SK-N-SH treated with all-trans-retinoic acid at 6 μM for 48 hours (cell line): ENCODE measurements around the gene LOXL3.

Source experiments
- ATAC-seq: fragments of 200-7000 bp; cut with Tn5 transposase; 3 replicates; pipeline ENCODE4 v1.9.1; 2020; ENCODE audit warnings: mild to moderate bottlenecking, moderate library complexity
- ARNTL ChIP-seq: fragments of 450-650 bp; formaldehyde crosslinking; IDR thresholded peaks from 2 replicates; pipeline ENCODE4 v1.5.0; 2020; ENCODE audit warnings: low read depth, mild to moderate bottlenecking, moderate library complexity, borderline replicate concordance
- BACH2 ChIP-seq: fragments of 250-450 bp; sonication (Bioruptor Pico); IDR thresholded peaks from 2 replicates; pipeline ENCODE4 v1.9.0; 2021; ENCODE audit warnings: mild to moderate bottlenecking, borderline replicate concordance
- ESRRG ChIP-seq: fragments of 250-450 bp; sonication (Bioruptor Pico); IDR thresholded peaks from 2 replicates; pipeline ENCODE4 v1.6.1; 2021; ENCODE audit warnings: mild to moderate bottlenecking
- GLIS3 ChIP-seq: fragments of 250-450 bp; sonication (Bioruptor Pico); IDR thresholded peaks from 2 replicates; pipeline ENCODE4 v1.5.0; 2020; ENCODE audit warnings: mild to moderate bottlenecking, moderate library complexity
- OSR1 ChIP-seq: fragments of 250-450 bp; sonication (Bioruptor Pico); IDR thresholded peaks from 2 replicates; pipeline ENCODE4 v1.8.0; 2022; ENCODE audit warnings: moderate library complexity, mild to moderate bottlenecking, inconsistent platforms
- POU6F1 ChIP-seq: fragments of 250-450 bp; sonication (Bioruptor Pico); IDR thresholded peaks from 2 replicates; pipeline ENCODE4 v1.8.0; 2021; ENCODE audit warnings: low read depth, mild to moderate bottlenecking, moderate library complexity, borderline replicate concordance
- PPARA ChIP-seq: fragments of 250-450 bp; sonication (Bioruptor Pico); IDR thresholded peaks from 2 replicates; pipeline ENCODE4 v1.5.0; 2020; ENCODE audit warnings: mild to moderate bottlenecking, borderline replicate concordance
- RARB ChIP-seq: fragments of 250-450 bp; sonication (Bioruptor Pico); IDR thresholded peaks from 2 replicates; pipeline ENCODE4 v1.8.0; 2021; ENCODE audit warnings: mild to moderate bottlenecking, moderate library complexity
- TCF4 ChIP-seq: fragments of 250-450 bp; sonication (Bioruptor Pico); IDR thresholded peaks from 2 replicates; pipeline ENCODE4 v1.8.0; 2021; ENCODE audit warnings: mild to moderate bottlenecking, moderate library complexity, borderline replicate concordance
- TOX ChIP-seq: fragments of 250-450 bp; sonication (Bioruptor Pico); IDR thresholded peaks from 2 replicates; pipeline ENCODE4 v1.8.0; 2021; ENCODE audit warnings: mild to moderate bottlenecking, moderate library complexity, borderline replicate concordance
- ZC3H10 ChIP-seq: fragments of 250-450 bp; sonication (Bioruptor Pico); IDR thresholded peaks from 2 replicates; pipeline ENCODE4 v1.5.1; 2021; ENCODE audit warnings: mild to moderate bottlenecking, moderate library complexity
- ZFP30 ChIP-seq: fragments of 450-650 bp; formaldehyde crosslinking; IDR thresholded peaks from 2 replicates; pipeline ENCODE4 v1.5.0; 2022; ENCODE audit warnings: mild to moderate bottlenecking, moderate library complexity
- ZNF565 ChIP-seq: fragments of 450-650 bp; formaldehyde crosslinking; conservative IDR thresholded peaks from 2 replicates; pipeline ENCODE4 v1.5.0; 2020; ENCODE audit warnings: low read depth, mild to moderate bottlenecking, moderate library complexity
- ZNF70 ChIP-seq: fragments of 450-650 bp; formaldehyde crosslinking; IDR thresholded peaks from 2 replicates; pipeline ENCODE4 v1.5.0; 2020; ENCODE audit warnings: mild to moderate bottlenecking, moderate library complexity
- ZNF8 ChIP-seq: fragments of 450-650 bp; formaldehyde crosslinking; IDR thresholded peaks from 2 replicates; pipeline ENCODE4 v1.5.0; 2020; ENCODE audit warnings: mild to moderate bottlenecking, moderate library complexity
- TF ChIP-seq, protein P1 (sequence below): fragments of 250-450 bp; sonication (Bioruptor Pico); IDR thresholded peaks from 2 replicates; pipeline ENCODE4 v1.5.1; 2020; ENCODE audit warnings: low read depth, mild to moderate bottlenecking, moderate library complexity
- TF ChIP-seq, protein P2 (sequence below): fragments of 250-450 bp; sonication (Bioruptor Pico); IDR thresholded peaks from 2 replicates; pipeline ENCODE4 v1.8.0; 2020; ENCODE audit warnings: mild to moderate bottlenecking, moderate library complexity, borderline replicate concordance
- TF ChIP-seq, protein P3 (sequence below): fragments of 250-450 bp; sonication (Bioruptor Pico); IDR thresholded peaks from 2 replicates; pipeline ENCODE4 v1.5.0; 2020; ENCODE audit warnings: mild to moderate bottlenecking, moderate library complexity
- TF ChIP-seq, protein P4 (sequence below): fragments of 250-450 bp; sonication (Bioruptor Pico); IDR thresholded peaks from 2 replicates; pipeline ENCODE4 v1.5.1; 2021; ENCODE audit warnings: mild to moderate bottlenecking, moderate library complexity

LOXL3 gene

GRCh38 chr2:74491648-74492544 lies 61.8 kb downstream of the LOXL3 start:
- no peak for ATAC-seq

DNA sequence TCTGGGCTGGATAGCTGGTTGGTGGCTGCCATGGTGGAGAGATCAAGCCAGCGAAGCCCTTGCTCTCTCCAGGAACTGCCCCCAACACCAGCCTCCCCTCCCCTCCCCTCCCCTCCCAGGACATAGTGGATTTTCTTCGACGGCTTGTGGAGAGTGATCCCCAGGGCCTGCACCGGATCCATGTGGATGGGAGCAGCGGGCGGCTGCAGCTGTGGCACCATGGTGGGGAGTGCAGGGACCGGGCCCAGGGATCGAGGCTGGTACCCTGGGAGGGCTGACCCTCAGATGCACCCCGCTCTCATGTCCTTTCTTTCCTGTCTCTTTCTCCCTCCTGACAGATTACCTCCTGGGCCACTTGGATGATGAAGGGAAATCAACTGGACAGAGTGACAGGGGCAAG lies 63.8 kb downstream of the LOXL3 start:
- no peak for ATAC-seq
- TF ChIP-seq ZC3H10 (CRISPR knock-in tag) = no peak
- TF ChIP-seq RARB (CRISPR knock-in tag) = no peak
- no peak for TF ChIP-seq POU6F1
- no peak for TF ChIP-seq ZNF70 (CRISPR knock-in tag)
- TF ChIP-seq ZFP30 (CRISPR knock-in tag) = no peak
- TF ChIP-seq ZNF8 (CRISPR knock-in tag) = no peak
- TF ChIP-seq, protein P1, sequence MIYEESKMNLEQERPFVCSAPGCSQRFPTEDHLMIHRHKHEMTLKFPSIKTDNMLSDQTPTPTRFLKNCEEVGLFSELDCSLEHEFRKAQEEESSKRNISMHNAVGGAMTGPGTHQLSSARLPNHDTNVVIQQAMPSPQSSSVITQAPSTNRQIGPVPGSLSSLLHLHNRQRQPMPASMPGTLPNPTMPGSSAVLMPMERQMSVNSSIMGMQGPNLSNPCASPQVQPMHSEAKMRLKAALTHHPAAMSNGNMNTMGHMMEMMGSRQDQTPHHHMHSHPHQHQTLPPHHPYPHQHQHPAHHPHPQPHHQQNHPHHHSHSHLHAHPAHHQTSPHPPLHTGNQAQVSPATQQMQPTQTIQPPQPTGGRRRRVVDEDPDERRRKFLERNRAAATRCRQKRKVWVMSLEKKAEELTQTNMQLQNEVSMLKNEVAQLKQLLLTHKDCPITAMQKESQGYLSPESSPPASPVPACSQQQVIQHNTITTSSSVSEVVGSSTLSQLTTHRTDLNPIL = no peak
- TF ChIP-seq, protein P2, sequence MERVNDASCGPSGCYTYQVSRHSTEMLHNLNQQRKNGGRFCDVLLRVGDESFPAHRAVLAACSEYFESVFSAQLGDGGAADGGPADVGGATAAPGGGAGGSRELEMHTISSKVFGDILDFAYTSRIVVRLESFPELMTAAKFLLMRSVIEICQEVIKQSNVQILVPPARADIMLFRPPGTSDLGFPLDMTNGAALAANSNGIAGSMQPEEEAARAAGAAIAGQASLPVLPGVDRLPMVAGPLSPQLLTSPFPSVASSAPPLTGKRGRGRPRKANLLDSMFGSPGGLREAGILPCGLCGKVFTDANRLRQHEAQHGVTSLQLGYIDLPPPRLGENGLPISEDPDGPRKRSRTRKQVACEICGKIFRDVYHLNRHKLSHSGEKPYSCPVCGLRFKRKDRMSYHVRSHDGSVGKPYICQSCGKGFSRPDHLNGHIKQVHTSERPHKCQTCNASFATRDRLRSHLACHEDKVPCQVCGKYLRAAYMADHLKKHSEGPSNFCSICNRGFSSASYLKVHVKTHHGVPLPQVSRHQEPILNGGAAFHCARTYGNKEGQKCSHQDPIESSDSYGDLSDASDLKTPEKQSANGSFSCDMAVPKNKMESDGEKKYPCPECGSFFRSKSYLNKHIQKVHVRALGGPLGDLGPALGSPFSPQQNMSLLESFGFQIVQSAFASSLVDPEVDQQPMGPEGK (CRISPR knock-in tag) = no peak
- TF ChIP-seq, all 23 proteins: peak for 0

More at GRCh38 chr2:74491648-74492544, 61.8 kb downstream of the LOXL3 start:
- TF ChIP-seq ESRRG (CRISPR knock-in tag) (no peak), GLIS3 (no peak), ZNF8 (CRISPR knock-in tag) (no peak), ZFP30 (CRISPR knock-in tag) (no peak)
- TF ChIP-seq, protein P3, sequence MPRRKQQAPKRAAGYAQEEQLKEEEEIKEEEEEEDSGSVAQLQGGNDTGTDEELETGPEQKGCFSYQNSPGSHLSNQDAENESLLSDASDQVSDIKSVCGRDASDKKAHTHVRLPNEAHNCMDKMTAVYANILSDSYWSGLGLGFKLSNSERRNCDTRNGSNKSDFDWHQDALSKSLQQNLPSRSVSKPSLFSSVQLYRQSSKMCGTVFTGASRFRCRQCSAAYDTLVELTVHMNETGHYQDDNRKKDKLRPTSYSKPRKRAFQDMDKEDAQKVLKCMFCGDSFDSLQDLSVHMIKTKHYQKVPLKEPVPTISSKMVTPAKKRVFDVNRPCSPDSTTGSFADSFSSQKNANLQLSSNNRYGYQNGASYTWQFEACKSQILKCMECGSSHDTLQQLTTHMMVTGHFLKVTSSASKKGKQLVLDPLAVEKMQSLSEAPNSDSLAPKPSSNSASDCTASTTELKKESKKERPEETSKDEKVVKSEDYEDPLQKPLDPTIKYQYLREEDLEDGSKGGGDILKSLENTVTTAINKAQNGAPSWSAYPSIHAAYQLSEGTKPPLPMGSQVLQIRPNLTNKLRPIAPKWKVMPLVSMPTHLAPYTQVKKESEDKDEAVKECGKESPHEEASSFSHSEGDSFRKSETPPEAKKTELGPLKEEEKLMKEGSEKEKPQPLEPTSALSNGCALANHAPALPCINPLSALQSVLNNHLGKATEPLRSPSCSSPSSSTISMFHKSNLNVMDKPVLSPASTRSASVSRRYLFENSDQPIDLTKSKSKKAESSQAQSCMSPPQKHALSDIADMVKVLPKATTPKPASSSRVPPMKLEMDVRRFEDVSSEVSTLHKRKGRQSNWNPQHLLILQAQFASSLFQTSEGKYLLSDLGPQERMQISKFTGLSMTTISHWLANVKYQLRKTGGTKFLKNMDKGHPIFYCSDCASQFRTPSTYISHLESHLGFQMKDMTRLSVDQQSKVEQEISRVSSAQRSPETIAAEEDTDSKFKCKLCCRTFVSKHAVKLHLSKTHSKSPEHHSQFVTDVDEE (CRISPR knock-in tag) = no peak
- TF ChIP-seq, protein P4, sequence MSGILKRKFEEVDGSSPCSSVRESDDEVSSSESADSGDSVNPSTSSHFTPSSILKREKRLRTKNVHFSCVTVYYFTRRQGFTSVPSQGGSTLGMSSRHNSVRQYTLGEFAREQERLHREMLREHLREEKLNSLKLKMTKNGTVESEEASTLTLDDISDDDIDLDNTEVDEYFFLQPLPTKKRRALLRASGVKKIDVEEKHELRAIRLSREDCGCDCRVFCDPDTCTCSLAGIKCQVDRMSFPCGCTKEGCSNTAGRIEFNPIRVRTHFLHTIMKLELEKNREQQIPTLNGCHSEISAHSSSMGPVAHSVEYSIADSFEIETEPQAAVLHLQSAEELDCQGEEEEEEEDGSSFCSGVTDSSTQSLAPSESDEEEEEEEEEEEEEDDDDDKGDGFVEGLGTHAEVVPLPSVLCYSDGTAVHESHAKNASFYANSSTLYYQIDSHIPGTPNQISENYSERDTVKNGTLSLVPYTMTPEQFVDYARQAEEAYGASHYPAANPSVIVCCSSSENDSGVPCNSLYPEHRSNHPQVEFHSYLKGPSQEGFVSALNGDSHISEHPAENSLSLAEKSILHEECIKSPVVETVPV = no peak

DNA sequence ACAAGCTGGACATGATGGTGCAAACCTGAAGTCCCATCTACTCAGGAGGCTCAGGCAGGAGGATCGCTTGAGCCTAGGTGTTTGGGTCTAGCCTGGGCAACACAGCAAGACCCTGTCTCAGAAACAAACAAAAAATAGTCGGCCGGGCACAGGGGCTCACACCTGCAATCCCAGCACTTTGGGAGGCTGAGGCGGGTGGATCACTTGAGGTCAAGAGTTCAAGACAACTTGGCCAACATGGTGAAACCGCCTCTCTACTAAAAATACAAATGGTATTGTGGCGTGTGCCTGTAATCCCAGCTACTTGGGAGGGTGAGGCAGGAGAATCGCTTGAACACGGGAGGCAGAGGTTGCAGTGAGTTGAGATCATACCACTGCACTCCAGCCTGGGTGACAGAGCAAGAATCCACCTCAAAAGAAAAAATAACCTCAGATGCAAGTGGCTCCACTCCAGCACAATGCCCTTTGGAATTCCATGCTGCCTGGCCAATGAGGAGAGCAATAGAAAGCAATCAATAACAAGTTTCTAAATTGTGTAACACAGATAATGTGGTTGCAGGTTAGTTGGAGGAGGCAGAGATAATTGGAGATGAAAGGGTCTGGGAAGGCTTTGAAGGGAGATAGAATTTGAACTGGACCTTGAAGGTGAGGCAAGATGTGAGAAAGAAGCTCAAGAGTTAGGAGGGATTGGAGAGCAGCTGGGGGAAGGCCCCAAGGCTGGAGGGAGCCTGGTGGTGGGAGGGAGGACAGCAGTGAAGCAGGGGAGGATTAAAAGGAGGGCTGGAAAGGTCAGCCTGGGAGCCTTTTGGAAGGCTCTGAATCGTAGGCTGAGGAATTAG lies 64.9 kb downstream of the LOXL3 start:
- ATAC-seq = no peak
- TF ChIP-seq TCF4 (CRISPR knock-in tag) (no peak), OSR1 (no peak)
- TF ChIP-seq, all 23 proteins: peak for 0

DNA sequence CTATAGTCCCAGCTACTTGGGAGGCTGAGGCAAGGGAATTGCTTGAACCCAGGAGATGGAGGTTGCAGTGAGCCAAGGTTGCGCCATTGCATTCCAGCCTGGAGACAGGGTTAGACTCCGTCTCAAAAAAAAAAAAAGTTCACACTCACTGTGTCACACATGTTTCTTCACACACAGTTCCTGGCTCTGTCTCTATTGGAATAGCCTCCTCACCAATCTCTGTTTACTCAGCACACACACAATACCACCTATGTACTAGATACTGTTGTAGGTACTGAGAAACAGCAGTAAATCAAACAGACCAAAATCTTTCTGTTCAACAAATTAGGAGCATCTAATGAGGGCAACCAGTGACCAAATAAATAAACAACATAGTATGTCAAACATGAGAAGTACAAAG lies 67.6 kb downstream of the LOXL3 start:
- no peak for ATAC-seq
- no peak for TF ChIP-seq BACH2 (CRISPR knock-in tag)
- TF ChIP-seq ZNF70 (CRISPR knock-in tag) = no peak
- no peak for TF ChIP-seq ZNF565 (CRISPR knock-in tag)
- TF ChIP-seq ARNTL = no peak
- TF ChIP-seq PPARA = no peak
- TF ChIP-seq, protein P1 = no peak
- TF ChIP-seq, protein P2 (CRISPR knock-in tag) = no peak
- no peak for TF ChIP-seq TOX
- no peak for TF ChIP-seq ESRRG (CRISPR knock-in tag)
- TF ChIP-seq POU6F1 = no peak
